Stomach (tissue), 9 donors: ENCODE measurements around the gene CCNH. TPM values are rescaled to one million over a fixed set of nuclear protein-coding genes. Genes with fewer than 3 reads are reported as not detected.

Experiments
- DNase-seq, 2 donors: peaks; one replicate each; pipeline versions ENCODE4 v3.0.0 to v3.0.0-alpha.2; 2013 to 2019
- H3K27ac ChIP-seq, 5 donors: fragments of 200-600 bp in 4 of 5; sonication (generic) in 4 of 5; one replicate each; pipeline ENCODE4 v1.5.1; 2013 to 2019; ENCODE audit warnings: mild to moderate bottlenecking in 1 of 5, moderate library complexity in 1 of 5
- H3K27me3 ChIP-seq, 3 donors: fragments of 200-600 bp; sonication (generic); one replicate each; pipeline ENCODE4 v1.5.1; 2017 to 2019; ENCODE audit warnings: mixed run types in 1 of 3
- H3K36me3 ChIP-seq, 4 donors: fragments of 200-600 bp; sonication (generic); 1 replicate in 3 of 4; 2 replicates in 1 of 4; pipeline ENCODE4 v1.5.1; 2016 to 2019
- H3K4me1 ChIP-seq, 4 donors: fragments of 200-600 bp; sonication (generic); one replicate each; pipeline ENCODE4 v1.5.1; 2016 to 2019
- H3K4me3 ChIP-seq, 4 donors: fragments of 200-600 bp; sonication (generic) in 3 of 4; one replicate each; pipeline ENCODE4 v1.5.1; 2016 to 2019; ENCODE audit warnings: mild to moderate bottlenecking in 1 of 4
- H3K9me3 ChIP-seq, 4 donors: fragments of 200-600 bp; sonication (generic); one replicate each; pipeline ENCODE4 v1.5.1; 2016 to 2019
- CTCF ChIP-seq, 7 experiments: fragments of 450-650 bp in 4 of 7; fragments of 200-600 bp in 3 of 7; sonication (generic) in 3 of 7; IDR thresholded peaks; one replicate each; pipeline ENCODE4 v1.5.1; 2016 to 2019; ENCODE audit warnings: antibody characterized with exemption in 7 of 7, control low read depth in 2 of 7, mild to moderate bottlenecking in 1 of 7
- EP300 ChIP-seq: sonication (generic); formaldehyde crosslinking; IDR thresholded peaks from one replicate; pipeline ENCODE4 v1.6.1; 2017; ENCODE audit warnings: antibody characterized with exemption
- POLR2A ChIP-seq, 4 donors: fragments of 450-650 bp; IDR thresholded peaks; one replicate each; pipeline ENCODE4 v1.6.1; 2016; ENCODE audit warnings: antibody characterized with exemption in 4 of 4, control low read depth in 2 of 4, mild to moderate bottlenecking in 1 of 4, moderate library complexity in 1 of 4
- POLR2AphosphoS5 ChIP-seq, 3 donors: sonication (generic); formaldehyde crosslinking; IDR thresholded peaks; one replicate each; pipeline ENCODE4 v1.6.1; 2016; ENCODE audit warnings: antibody characterized with exemption in 3 of 3
- WGBS, 5 donors: extraction: QIAGEN DNeasy Blood & Tissue Kit in 3 of 5; methylation state at CpG; one replicate each; pipeline versions ENCODE4 v1.1.5 to v1.1.7; 2013 to 2018; 5-methylcytosine and 5-hydroxymethylcytosine counted together
- intact Hi-C: fragments of 100-400 bp; cut with DNase I; formaldehyde crosslinking; loops from one replicate; pipeline ENCODE4 v1.15.1; 2023; ENCODE audit warnings: low total_unique reads
- polyA plus RNA-seq, 3 donors: library from polyadenylated mRNA; stranded (reverse); fragments of 200-250 nt; gene quantifications; one replicate each; pipeline ENCODE4 v1.2.3, GENCODE V29; 2013
- total RNA-seq, 5 donors: library from RNA; depleted of rRNA; stranded (reverse); fragments of >200 nt; gene quantifications; one replicate each; pipeline versions ENCODE4 v1.1.0 to v1.2.3, GENCODE V29; 2014 to 2016
- donor health status: healthy with polysubstance abuse.
- donor health status: Bipolar disorder and iron deficiency.
- donor health status: healthy.

CCNH gene
- total and polyA plus RNA-seq, 8 donors = 30.4 to 219 (median 103) TPM

DNA sequence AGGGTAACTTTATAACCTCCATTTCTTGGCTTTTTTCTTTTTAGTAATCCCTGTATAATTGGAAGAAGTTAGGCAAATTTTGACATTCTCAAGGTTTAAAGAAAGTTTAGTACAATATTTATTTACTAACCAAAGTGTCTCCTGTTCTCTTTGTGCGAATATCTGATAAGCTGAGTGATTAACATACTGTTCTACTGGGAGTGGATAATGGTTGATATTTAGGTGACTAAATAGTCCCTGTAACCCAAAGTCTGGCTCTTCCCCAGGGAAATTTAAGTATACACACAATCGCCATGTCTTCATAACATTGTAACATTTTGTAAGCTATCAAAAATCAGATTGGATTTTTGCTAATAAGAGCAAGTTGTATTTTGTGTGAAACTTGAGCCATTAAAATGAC is 40.0 kb downstream of the CCNH start:
- H3K27me3 ChIP-seq = no peaks in the 10 kb centered on the region
- no peak for DNase-seq
- no peaks in the 10 kb centered on the region for H3K9me3 ChIP-seq
- no peak overlapping the region for H3K27ac ChIP-seq
- no peak for TF ChIP-seq EP300
- TF ChIP-seq CTCF (IDR thresholded peaks at IDR 0.05) = no peak
- no peak for TF ChIP-seq POLR2A (IDR thresholded peaks at IDR 0.05)
- TF ChIP-seq POLR2AphosphoS5 (IDR thresholded peaks at IDR 0.05) = no peak
- peaks cover 16 to 71% (median 54%) of the 10 kb centered on the region in 4 donors for H3K36me3 ChIP-seq
- 32 to 65% (median 46%) methylated on average over 2 of the region's 2 CpGs for WGBS, 5 donors
- intact Hi-C loops = no loop called here
- H3K4me3 ChIP-seq = no peak overlapping the region
- peaks cover 0 to 9% (median 3%) of the 10 kb centered on the region in 4 donors for H3K4me1 ChIP-seq

DNA sequence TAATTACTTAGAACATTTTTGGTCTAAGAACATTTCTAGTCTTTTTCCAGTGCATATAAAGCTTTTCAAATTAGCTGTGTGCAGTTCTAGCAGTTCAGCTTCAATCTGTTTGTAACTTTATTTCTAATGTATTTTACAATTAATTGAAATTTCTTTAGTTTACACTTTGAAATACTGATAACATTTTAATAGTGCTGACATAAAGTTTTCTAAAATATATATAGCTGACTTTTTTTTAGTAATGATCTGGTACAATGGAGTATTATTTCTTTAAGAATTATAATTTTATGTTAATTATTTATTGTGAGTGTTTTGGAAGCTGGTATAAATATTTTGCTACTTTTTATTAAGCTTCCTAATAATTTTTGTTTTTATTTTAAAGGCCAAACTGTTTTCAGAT is 43.3 kb downstream of the CCNH start:
- DNase-seq = no peak
- Histone ChIP-seq H3K4me1 (peaks cover 0 to 12% (median 5%) of the 10 kb centered on the region in 4 donors), H3K4me3 (no peak overlapping the region), H3K9me3 (no peaks in the 10 kb centered on the region), H3K36me3 (peaks cover 6 to 64% (median 35%) of the 10 kb centered on the region in 4 donors), H3K27me3 (no peaks in the 10 kb centered on the region), H3K27ac (no peak overlapping the region)
- TF ChIP-seq POLR2AphosphoS5 (IDR thresholded peaks at IDR 0.05) (no peak), POLR2A (IDR thresholded peaks at IDR 0.05) (no peak), EP300 (no peak), CTCF (IDR thresholded peaks at IDR 0.05) (no peak)
- intact Hi-C loops = no loop called here

GRCh38 chr5:87368601-87369000 is 44.1 kb downstream of the CCNH start:
- WGBS, 5 donors = 79 to 96% (median 91%) methylated on average over 3 of the region's 3 CpGs
- TF ChIP-seq POLR2AphosphoS5 (IDR thresholded peaks at IDR 0.05) (no peak), POLR2A (IDR thresholded peaks at IDR 0.05) (no peak), EP300 (no peak), CTCF (IDR thresholded peaks at IDR 0.05) (no peak)
- no peak for DNase-seq
- H3K4me3 ChIP-seq = no peak overlapping the region
- intact Hi-C loops = no loop called here
- H3K36me3 ChIP-seq = peaks cover 6 to 66% (median 39%) of the 10 kb centered on the region in 4 donors
- no peaks in the 10 kb centered on the region for H3K27me3 ChIP-seq
- no peaks in the 10 kb centered on the region for H3K9me3 ChIP-seq
- peaks cover 0 to 12% (median 5%) of the 10 kb centered on the region in 4 donors for H3K4me1 ChIP-seq
- H3K27ac ChIP-seq = no peak overlapping the region

DNA sequence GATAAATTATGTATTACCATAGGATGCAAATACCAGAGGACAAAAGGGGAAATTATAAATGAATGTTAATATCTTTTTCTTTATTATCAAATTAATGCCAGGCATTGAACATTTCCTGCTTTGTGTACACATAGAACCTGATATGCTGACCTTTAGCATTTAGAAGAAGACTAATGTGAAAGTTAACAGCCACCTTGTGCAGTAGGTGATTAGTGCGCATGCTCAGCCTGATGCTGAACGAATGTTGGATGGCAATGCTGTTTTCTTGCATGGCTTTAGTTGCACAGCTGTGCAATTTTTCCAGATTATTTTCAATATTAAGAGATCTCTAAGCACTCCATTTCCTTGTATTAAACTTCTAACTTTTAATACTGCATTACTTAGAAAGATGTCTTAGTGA is 45.5 kb downstream of the CCNH start:
- no peak for TF ChIP-seq EP300
- peak in 1 of 3 donors; percentile 50 for TF ChIP-seq POLR2AphosphoS5 (IDR thresholded peaks at IDR 0.05)
- H3K4me1 ChIP-seq = peaks cover 0 to 6% (median 0%) of the 10 kb centered on the region in 4 donors
- DNase-seq = peak; percentile 28 to 41
- WGBS, 5 donors = 28 to 75% (median 59%) methylated on average over 2 of the region's 2 CpGs
- intact Hi-C loops = no loop called here
- no peaks in the 10 kb centered on the region for H3K9me3 ChIP-seq
- H3K27me3 ChIP-seq = no peaks in the 10 kb centered on the region
- H3K27ac ChIP-seq = no peak overlapping the region
- no peak overlapping the region for H3K4me3 ChIP-seq
- peaks cover 6 to 64% (median 28%) of the 10 kb centered on the region in 4 donors for H3K36me3 ChIP-seq

GRCh38 chr5:87361536-87362213 is 51.1 kb downstream of the CCNH start:
- Histone ChIP-seq H3K4me3 (no peak overlapping the region), H3K36me3 (peaks cover 0 to 60% (median 26%) of the 10 kb centered on the region in 4 donors), H3K9me3 (no peaks in the 10 kb centered on the region), H3K4me1 (peaks cover 0 to 7% (median 0%) of the 10 kb centered on the region in 4 donors), H3K27ac (no peak overlapping the region), H3K27me3 (no peaks in the 10 kb centered on the region)
- WGBS, 5 donors = 84 to 97% (median 90%) methylated on average over 1 of the region's 1 CpG
- TF ChIP-seq EP300 = no peak
- TF ChIP-seq POLR2A (IDR thresholded peaks at IDR 0.05) = no peak
- TF ChIP-seq POLR2AphosphoS5 (IDR thresholded peaks at IDR 0.05) = no peak
- TF ChIP-seq CTCF (IDR thresholded peaks at IDR 0.05) = no peak
- intact Hi-C loops = no loop called here
- no peak for DNase-seq
